Muscle layer of colon (tissue), 2 donors: ENCODE data around the gene OR2AJ1.

Experiments
- H3K27ac ChIP-seq: one replicate; pipeline ENCODE4 v1.7.0; 2013; ENCODE audit warnings: low read depth, mild to moderate bottlenecking, low read length, moderate library complexity
- H3K27me3 ChIP-seq, 2 donors: one replicate each; pipeline ENCODE4 v1.7.0; 2013; ENCODE audit warnings: low read length in 2 of 2, mild to moderate bottlenecking in 2 of 2; ENCODE audit not compliant: insufficient read depth in 2 of 2, control insufficient read depth in 1 of 2
- H3K36me3 ChIP-seq: one replicate; pipeline ENCODE4 v1.7.0; 2013; ENCODE audit warnings: mild to moderate bottlenecking, low read length; ENCODE audit not compliant: insufficient read depth
- H3K4me1 ChIP-seq: one replicate; pipeline ENCODE4 v1.7.0; 2013; ENCODE audit warnings: mild to moderate bottlenecking, low read length; ENCODE audit not compliant: insufficient read depth
- H3K4me3 ChIP-seq, 2 donors: one replicate each; pipeline ENCODE4 v1.7.0; 2013; ENCODE audit warnings: low read length in 2 of 2, low read depth in 1 of 2, mild to moderate bottlenecking in 1 of 2, moderate library complexity in 1 of 2
- H3K9ac ChIP-seq: one replicate; pipeline ENCODE4 v1.7.0; 2013; ENCODE audit warnings: low read length
- H3K9me3 ChIP-seq: one replicate; pipeline ENCODE4 v1.7.0; 2013; ENCODE audit warnings: mild to moderate bottlenecking, low read length
- donor health status: abdominal sarcoma.
- donor health status: Adenocarcinoma of cecum.

OR2AJ1 gene, protein sequence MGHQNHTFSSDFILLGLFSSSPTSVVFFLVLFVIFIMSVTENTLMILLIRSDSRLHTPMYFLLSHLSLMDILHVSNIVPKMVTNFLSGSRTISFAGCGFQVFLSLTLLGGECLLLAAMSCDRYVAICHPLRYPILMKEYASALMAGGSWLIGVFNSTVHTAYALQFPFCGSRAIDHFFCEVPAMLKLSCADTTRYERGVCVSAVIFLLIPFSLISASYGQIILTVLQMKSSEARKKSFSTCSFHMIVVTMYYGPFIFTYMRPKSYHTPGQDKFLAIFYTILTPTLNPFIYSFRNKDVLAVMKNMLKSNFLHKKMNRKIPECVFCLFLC

DNA sequence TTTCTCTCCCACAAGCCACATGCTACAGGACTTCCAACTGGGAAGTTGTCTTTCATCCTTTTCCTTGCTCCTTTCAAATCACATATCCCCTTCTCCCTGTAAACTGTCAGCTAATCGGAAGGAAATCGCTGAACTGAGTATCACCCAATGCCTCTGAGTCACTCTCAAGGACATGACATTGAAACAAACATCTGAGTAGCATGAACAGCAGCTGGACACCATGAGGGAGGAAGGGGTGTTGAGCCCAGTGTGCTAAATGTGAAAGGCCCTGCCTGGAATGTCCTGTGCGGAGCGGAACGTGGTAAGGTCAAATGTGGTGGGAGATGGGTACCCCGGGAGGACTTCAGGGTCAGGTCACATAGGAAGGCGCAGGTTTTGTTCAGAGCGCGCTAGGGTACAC, at the start of gene OR2AJ1:
OR2AJ1 (plus strand) TSS at position 22 of the 400 bp plus-strand sequence. CDS start 8,880 bp downstream, outside the sequence.
- Histone ChIP-seq H3K4me3 (no peak within 1 kb of the TSS), H3K9me3 (no peaks in the 10 kb centered on the region), H3K36me3 (no peaks in the 10 kb centered on the region), H3K4me1 (no peaks in the 10 kb centered on the region), H3K9ac (no peak within 1 kb of the TSS), H3K27ac (no peak within 1 kb of the TSS), H3K27me3 (no peaks in the 10 kb centered on the region)

DNA sequence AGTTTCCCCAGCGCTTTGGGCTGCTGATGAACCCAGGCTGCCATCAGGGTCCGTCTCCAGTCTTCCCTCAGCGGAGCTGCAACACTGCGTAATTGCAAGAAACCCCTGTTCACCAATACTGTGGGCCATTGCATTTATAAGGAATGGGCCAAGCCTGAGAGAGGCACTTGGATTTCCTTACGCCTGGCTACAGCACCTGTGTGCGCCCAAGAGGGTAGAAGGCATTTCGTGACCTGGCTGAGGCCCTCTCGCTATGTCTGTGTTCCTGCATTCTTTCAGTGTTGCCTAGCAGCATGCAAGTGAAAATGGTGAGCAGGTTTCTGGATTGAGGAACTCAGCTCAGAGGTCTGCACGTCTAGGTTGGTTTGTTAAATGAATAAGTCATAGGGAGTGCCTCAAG, 41.3 kb upstream of the OR2AJ1 start:
- Histone ChIP-seq H3K4me1 (no peaks in the 10 kb centered on the region), H3K27ac (no peak overlapping the region), H3K9ac (no peak overlapping the region), H3K4me3 (no peak overlapping the region), H3K36me3 (no peaks in the 10 kb centered on the region), H3K9me3 (no peaks in the 10 kb centered on the region), H3K27me3 (no peaks in the 10 kb centered on the region)

- no peak overlapping the region for H3K9ac ChIP-seq
- no peaks in the 10 kb centered on the region for H3K36me3 ChIP-seq
- no peaks in the 10 kb centered on the region for H3K27me3 ChIP-seq
- no peak overlapping the region for H3K27ac ChIP-seq
- no peaks in the 10 kb centered on the region for H3K9me3 ChIP-seq
- H3K4me3 ChIP-seq, result no peak overlapping the region
- no peaks in the 10 kb centered on the region for H3K4me1 ChIP-seq
These were observed 39.8 kb upstream of the OR2AJ1 start for GRCh38 chr1:247884797-247885413.

DNA sequence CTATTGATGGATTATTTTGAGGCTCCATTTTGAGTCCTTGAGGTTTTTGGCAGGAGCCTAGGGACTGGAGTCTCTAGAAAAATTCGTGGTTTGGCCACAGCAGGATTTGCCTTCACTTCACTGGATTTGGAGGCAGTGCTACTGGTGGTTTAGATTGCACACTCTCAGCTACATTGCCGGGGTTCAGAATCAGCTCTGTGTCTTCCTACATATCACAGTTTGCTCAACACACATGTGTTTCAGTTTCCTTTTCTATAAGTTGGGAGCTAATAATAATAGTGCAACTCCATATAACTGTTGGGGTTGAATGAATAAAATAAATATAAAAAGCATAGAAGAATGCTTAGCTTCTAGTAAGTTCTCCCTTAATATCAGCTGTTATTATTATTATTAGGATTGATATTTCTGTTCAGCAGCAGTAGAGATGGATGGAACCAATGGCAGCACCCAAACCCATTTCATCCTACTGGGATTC, 29.5 kb upstream of the OR2AJ1 start, which contains the start of gene OR2W3:
OR2W3 (plus strand) TSS at position 425 of the 475 bp plus-strand sequence; CDS start at position 425, 0 bp downstream.
- no peaks in the 10 kb centered on the region for H3K4me1 ChIP-seq
- H3K9ac ChIP-seq, result no peak within 1 kb of the TSS
- no peaks in the 10 kb centered on the region for H3K27me3 ChIP-seq
- H3K4me3 ChIP-seq, result no peak within 1 kb of the TSS
- H3K9me3 ChIP-seq, result no peaks in the 10 kb centered on the region
- no peaks in the 10 kb centered on the region for H3K36me3 ChIP-seq
- no peak within 1 kb of the TSS for H3K27ac ChIP-seq

DNA sequence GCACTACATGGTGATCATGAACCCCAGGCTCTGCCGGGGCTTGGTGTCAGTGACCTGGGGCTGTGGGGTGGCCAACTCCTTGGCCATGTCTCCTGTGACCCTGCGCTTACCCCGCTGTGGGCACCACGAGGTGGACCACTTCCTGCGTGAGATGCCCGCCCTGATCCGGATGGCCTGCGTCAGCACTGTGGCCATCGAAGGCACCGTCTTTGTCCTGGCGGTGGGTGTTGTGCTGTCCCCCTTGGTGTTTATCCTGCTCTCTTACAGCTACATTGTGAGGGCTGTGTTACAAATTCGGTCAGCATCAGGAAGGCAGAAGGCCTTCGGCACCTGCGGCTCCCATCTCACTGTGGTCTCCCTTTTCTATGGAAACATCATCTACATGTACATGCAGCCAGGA, 28.7 kb upstream of the OR2AJ1 start:
- Histone ChIP-seq H3K4me3 (no peak overlapping the region), H3K27me3 (no peaks in the 10 kb centered on the region), H3K9me3 (no peaks in the 10 kb centered on the region), H3K36me3 (no peaks in the 10 kb centered on the region), H3K27ac (no peak overlapping the region), H3K4me1 (no peaks in the 10 kb centered on the region), H3K9ac (no peak overlapping the region)

DNA sequence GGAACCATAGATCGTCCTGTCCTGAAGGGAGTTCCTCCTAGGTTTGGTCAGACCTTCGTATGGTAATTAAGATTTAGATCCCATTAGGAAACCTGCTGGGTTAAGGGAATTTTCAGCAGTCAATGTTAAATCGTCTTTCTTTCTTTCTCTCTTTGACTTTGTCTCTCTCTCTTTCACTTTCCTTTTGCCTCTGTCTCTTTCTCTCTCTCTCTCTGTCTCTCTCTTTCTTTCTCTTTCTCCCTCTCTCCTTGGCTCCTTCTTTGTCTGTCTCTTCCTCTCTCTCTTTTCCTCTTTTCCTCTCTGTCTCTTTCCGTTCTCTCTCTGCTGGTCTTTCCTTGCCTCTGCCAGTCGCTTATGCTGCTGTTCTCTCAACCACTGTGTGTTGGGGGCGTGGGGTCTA, 20.6 kb upstream of the OR2AJ1 start:
- Histone ChIP-seq H3K4me3 (no peak overlapping the region), H3K36me3 (no peaks in the 10 kb centered on the region), H3K27me3 (no peaks in the 10 kb centered on the region), H3K9ac (no peak overlapping the region), H3K27ac (no peak overlapping the region), H3K9me3 (no peaks in the 10 kb centered on the region), H3K4me1 (no peaks in the 10 kb centered on the region)

GRCh38 chr1:247905181-247905580, 19.5 kb upstream of the OR2AJ1 start:
- no peak overlapping the region for H3K4me3 ChIP-seq
- no peaks in the 10 kb centered on the region for H3K9me3 ChIP-seq
- no peaks in the 10 kb centered on the region for H3K4me1 ChIP-seq
- H3K36me3 ChIP-seq, result no peaks in the 10 kb centered on the region
- H3K27ac ChIP-seq, result no peak overlapping the region
- no peak overlapping the region for H3K9ac ChIP-seq
- H3K27me3 ChIP-seq, result no peaks in the 10 kb centered on the region

GRCh38 chr1:247905910-247906503, 18.7 kb upstream of the OR2AJ1 start:
- Histone ChIP-seq H3K27ac (no peak overlapping the region), H3K36me3 (no peaks in the 10 kb centered on the region), H3K4me3 (no peak overlapping the region), H3K27me3 (no peaks in the 10 kb centered on the region), H3K4me1 (no peaks in the 10 kb centered on the region), H3K9me3 (no peaks in the 10 kb centered on the region), H3K9ac (no peak overlapping the region)

DNA sequence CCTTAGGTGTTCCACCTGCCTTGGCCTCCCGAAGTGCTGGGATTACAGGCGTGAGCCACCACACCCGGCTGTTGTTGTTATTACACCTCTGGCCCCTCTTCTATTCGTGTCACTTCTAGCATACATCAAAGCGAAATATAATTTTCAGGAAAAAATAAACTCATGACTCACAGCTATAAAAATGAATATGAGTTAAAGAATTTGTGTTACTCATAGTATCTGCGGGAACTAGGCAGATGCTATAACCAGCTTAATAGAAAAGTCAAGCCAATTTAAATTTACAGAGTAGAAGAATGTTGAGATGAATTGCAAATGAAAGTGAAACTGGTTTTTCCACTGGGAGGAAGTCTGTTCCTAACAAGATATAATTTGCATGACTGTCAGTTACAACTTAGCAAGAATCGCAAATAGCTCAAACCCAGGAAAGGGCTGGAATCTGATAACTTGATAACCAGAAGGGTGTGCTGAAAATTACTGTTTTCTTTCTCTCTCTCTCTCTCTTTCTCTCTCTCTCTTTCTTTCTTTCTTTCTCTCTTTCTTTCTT, 18.1 kb upstream of the OR2AJ1 start:
- no peaks in the 10 kb centered on the region for H3K36me3 ChIP-seq

DNA sequence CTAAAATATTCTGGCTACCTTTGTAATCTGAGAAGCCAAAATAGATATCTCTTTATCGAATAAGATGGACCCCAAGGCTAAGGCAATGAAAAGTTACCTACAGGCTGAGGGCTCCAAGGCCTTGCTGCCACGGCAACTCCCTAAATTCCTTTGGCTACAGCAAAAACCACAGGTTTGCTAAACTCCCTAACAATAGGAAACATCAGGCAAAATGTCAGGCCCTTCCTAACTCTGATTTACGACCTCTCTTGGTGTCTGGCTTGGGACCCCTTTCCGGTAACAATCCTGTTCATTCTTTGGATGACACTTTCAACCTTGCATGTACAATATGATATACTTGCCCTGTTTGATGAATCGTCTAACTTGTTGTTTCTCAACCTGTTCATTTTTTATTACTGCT, 15.9 kb upstream of the OR2AJ1 start:
- Histone ChIP-seq H3K27me3 (no peaks in the 10 kb centered on the region), H3K9me3 (no peaks in the 10 kb centered on the region), H3K4me3 (no peak overlapping the region), H3K27ac (no peak overlapping the region), H3K36me3 (no peaks in the 10 kb centered on the region), H3K4me1 (no peaks in the 10 kb centered on the region), H3K9ac (no peak overlapping the region)

More for the DNA sequence above, 18.1 kb upstream of the OR2AJ1 start:
- no peaks in the 10 kb centered on the region for H3K9me3 ChIP-seq
- no peak overlapping the region for H3K4me3 ChIP-seq
- H3K27ac ChIP-seq, result no peak overlapping the region
- H3K9ac ChIP-seq, result no peak overlapping the region
- H3K27me3 ChIP-seq, result no peaks in the 10 kb centered on the region
- H3K4me1 ChIP-seq, result no peaks in the 10 kb centered on the region

DNA sequence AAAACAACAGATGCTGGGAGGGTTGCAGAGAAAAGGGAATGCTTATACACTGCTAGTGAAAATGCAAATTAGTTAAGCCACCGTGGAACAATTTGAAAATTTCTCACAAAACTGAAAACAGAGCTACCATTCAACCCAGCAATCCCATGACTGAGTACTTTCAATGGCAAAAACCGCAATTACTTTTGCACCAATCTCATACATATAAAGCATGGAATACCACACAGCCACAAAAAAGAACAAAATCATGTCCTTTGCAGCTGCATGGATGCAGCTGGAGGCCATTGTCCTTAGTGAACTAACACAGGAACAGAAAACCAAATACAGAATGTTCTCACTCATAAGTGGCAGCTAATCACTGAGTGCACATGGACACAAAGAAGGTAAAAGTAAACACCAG, 10.9 kb upstream of the OR2AJ1 start:
- Histone ChIP-seq H3K27ac (no peak overlapping the region), H3K9ac (no peak overlapping the region), H3K4me3 (no peak overlapping the region), H3K9me3 (no peaks in the 10 kb centered on the region), H3K27me3 (no peaks in the 10 kb centered on the region), H3K36me3 (no peaks in the 10 kb centered on the region), H3K4me1 (no peaks in the 10 kb centered on the region)
